B cell (primary cell): ENCODE measurements around the gene LRRC14B.

Source experiments
- EZH2 ChIP-seq: IDR thresholded peaks from 2 replicates; pipeline ENCODE4 v1.6.1; 2012; ENCODE audit warnings: borderline replicate concordance, low read depth, mild to moderate bottlenecking, moderate library complexity, low read length; ENCODE audit not compliant: insufficient read depth, poor library complexity, severe bottlenecking
- TF ChIP-seq, protein P1 (sequence below): fragments of 200-600 bp; IDR thresholded peaks from one replicate; pipeline ENCODE4 v1.8.0; 2022; ENCODE audit warnings: antibody characterized with exemption, mild to moderate bottlenecking

DNA sequence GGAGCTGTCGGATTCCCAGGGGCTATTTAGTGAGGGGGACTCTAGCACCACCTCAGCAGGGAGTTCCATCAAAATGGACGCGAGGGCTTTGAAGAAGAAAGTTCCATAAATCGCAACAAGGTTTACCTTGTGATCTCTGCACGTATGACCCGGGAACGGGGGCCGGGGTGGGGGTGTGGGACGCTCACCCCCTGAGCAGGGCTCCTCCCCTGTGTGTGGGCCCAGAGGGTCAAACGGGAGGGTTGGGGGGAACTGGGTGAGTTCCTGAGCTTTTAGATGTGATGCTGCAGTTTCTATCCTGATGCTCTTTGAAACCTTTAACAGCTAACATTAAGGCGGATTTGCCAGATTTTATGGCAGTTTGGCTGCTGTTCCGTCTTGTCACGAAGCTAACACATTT, 18.9 kb upstream of the LRRC14B start:
- TF ChIP-seq, protein P1, sequence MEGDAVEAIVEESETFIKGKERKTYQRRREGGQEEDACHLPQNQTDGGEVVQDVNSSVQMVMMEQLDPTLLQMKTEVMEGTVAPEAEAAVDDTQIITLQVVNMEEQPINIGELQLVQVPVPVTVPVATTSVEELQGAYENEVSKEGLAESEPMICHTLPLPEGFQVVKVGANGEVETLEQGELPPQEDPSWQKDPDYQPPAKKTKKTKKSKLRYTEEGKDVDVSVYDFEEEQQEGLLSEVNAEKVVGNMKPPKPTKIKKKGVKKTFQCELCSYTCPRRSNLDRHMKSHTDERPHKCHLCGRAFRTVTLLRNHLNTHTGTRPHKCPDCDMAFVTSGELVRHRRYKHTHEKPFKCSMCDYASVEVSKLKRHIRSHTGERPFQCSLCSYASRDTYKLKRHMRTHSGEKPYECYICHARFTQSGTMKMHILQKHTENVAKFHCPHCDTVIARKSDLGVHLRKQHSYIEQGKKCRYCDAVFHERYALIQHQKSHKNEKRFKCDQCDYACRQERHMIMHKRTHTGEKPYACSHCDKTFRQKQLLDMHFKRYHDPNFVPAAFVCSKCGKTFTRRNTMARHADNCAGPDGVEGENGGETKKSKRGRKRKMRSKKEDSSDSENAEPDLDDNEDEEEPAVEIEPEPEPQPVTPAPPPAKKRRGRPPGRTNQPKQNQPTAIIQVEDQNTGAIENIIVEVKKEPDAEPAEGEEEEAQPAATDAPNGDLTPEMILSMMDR: no peak
- no peak for TF ChIP-seq EZH2
